ENCODE results near the gene SDK1. TPM values are rescaled to one million over a fixed set of nuclear protein-coding genes. Genes with fewer than 3 reads are reported as not detected.

Gene SDK1
- total and polyA plus RNA-seq, 2 donors (not counting 3 experiments of a cell fraction or from before 2014, with no cell fraction given), result 1.6 to 3.9 TPM

- H4K20me1 ChIP-seq (replicated peaks; ENCODE audit: control insufficient read depth, extremely low read depth, insufficient read depth, low read length), result no peaks in the 10 kb centered on the region
- FAIRE-seq, result no peak
- intact Hi-C loops (cut with micrococcal nuclease) (no loop called here), dilution Hi-C loops (cut with MboI; ENCODE audit: extremely low pct_ligation_motif_present, low sequenced_read_pairs) (no loop called here)
- H3K4me2 ChIP-seq (ENCODE audit: insufficient read depth, low read length), result no peak overlapping the region
- TF ChIP-seq JUN (IDR thresholded peaks at IDR 0.05; ENCODE audit: borderline replicate concordance, insufficient read depth, insufficient read length, low read depth) (no peak), FOS (IDR thresholded peaks at IDR 0.05; ENCODE audit: borderline replicate concordance, insufficient read depth, low read length) (no peak), POLR2AphosphoS5 (IDR thresholded peaks at IDR 0.05; ENCODE audit: insufficient read depth, low read depth, low read length) (no peak), GATA2 (IDR thresholded peaks at IDR 0.05; ENCODE audit: insufficient read depth, insufficient read length, low read depth, low read length) (no peak), POLR2A (IDR thresholded peaks at IDR 0.05; ENCODE audit: low read depth, low read length) (no peak), EZH2 (IDR thresholded peaks at IDR 0.05; ENCODE audit: borderline replicate concordance, low read depth, low read length, severe bottlenecking) (no peak), CTCF (IDR thresholded peaks at IDR 0.05; ENCODE audit: extremely low read depth in 1 of 2, insufficient read depth in 1 of 2, low read depth in 1 of 2, low read length in 2 of 2) (no peak), MAX (IDR thresholded peaks at IDR 0.05; ENCODE audit: insufficient read depth, insufficient read length) (no peak)
- no peak overlapping the region for H3K27ac ChIP-seq (ENCODE audit: insufficient read depth, low read depth, low read length)
- H3K4me1 ChIP-seq (ENCODE audit: control insufficient read depth, extremely low read depth, insufficient read depth, low read length), result no peaks in the 10 kb centered on the region
- ChIA-PET CTCF (no interaction called here), POLR2A (no interaction called here)
- H3K27me3 ChIP-seq (ENCODE audit: control insufficient read depth in 2 of 2, insufficient read depth in 2 of 2, low read length in 2 of 2), result no peaks in the 10 kb centered on the region
- no peaks in the 10 kb centered on the region for H3K79me2 ChIP-seq (ENCODE audit: control insufficient read depth, insufficient read depth, low read length)
- no peak overlapping the region for H2AFZ ChIP-seq (ENCODE audit: low read depth, low read length)
- no peak overlapping the region for H3K9ac ChIP-seq (replicated peaks; ENCODE audit: extremely low read depth, insufficient read depth, low read length)
- H3K36me3 ChIP-seq (ENCODE audit: control insufficient read depth in 2 of 2, extremely low read depth in 1 of 2, insufficient read depth in 2 of 2, low read length in 2 of 2), result no peaks in the 10 kb centered on the region
- no peaks in the 10 kb centered on the region for H3K9me1 ChIP-seq (replicated peaks; ENCODE audit: control insufficient read depth, extremely low read depth, insufficient read depth, low read length)
- H3K9me3 ChIP-seq (replicated peaks; ENCODE audit: control insufficient read depth, insufficient read depth, low read length), result no peaks in the 10 kb centered on the region
- BruUV-seq (replicated peaks), result no TSS peak
- no peak overlapping the region for H3K4me3 ChIP-seq (replicated peaks in 1 of 3; ENCODE audit: insufficient read depth in 1 of 3, low read depth in 1 of 3, low read length in 3 of 3)
- no peak for DNase-seq (ENCODE audit: low read depth, low spot score)
These were observed 581.7 kb downstream of the SDK1 start for GRCh38 chr7:3882782-3883181.

Data from endothelial cell of umbilical vein (primary cell).